GM20431 (cell line): ENCODE results near the gene DIS3.
"Not testable (repeated sequence)": the region's sequence is repeated elsewhere in the genome, so short reads cannot be mapped to it uniquely, and the experiment has no call there.

ENCODE experiments used
- in situ Hi-C: fragments of 300-500 bp; cut with MseI, MboI; formaldehyde crosslinking; loops from one replicate; pipeline ENCODE4 v1.15.0; 2020; ENCODE audit warnings: low sequenced_read_pairs; ENCODE audit not compliant: unreplicated experiment

The DIS3 gene, protein sequence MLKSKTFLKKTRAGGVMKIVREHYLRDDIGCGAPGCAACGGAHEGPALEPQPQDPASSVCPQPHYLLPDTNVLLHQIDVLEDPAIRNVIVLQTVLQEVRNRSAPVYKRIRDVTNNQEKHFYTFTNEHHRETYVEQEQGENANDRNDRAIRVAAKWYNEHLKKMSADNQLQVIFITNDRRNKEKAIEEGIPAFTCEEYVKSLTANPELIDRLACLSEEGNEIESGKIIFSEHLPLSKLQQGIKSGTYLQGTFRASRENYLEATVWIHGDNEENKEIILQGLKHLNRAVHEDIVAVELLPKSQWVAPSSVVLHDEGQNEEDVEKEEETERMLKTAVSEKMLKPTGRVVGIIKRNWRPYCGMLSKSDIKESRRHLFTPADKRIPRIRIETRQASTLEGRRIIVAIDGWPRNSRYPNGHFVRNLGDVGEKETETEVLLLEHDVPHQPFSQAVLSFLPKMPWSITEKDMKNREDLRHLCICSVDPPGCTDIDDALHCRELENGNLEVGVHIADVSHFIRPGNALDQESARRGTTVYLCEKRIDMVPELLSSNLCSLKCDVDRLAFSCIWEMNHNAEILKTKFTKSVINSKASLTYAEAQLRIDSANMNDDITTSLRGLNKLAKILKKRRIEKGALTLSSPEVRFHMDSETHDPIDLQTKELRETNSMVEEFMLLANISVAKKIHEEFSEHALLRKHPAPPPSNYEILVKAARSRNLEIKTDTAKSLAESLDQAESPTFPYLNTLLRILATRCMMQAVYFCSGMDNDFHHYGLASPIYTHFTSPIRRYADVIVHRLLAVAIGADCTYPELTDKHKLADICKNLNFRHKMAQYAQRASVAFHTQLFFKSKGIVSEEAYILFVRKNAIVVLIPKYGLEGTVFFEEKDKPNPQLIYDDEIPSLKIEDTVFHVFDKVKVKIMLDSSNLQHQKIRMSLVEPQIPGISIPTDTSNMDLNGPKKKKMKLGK

DNA sequence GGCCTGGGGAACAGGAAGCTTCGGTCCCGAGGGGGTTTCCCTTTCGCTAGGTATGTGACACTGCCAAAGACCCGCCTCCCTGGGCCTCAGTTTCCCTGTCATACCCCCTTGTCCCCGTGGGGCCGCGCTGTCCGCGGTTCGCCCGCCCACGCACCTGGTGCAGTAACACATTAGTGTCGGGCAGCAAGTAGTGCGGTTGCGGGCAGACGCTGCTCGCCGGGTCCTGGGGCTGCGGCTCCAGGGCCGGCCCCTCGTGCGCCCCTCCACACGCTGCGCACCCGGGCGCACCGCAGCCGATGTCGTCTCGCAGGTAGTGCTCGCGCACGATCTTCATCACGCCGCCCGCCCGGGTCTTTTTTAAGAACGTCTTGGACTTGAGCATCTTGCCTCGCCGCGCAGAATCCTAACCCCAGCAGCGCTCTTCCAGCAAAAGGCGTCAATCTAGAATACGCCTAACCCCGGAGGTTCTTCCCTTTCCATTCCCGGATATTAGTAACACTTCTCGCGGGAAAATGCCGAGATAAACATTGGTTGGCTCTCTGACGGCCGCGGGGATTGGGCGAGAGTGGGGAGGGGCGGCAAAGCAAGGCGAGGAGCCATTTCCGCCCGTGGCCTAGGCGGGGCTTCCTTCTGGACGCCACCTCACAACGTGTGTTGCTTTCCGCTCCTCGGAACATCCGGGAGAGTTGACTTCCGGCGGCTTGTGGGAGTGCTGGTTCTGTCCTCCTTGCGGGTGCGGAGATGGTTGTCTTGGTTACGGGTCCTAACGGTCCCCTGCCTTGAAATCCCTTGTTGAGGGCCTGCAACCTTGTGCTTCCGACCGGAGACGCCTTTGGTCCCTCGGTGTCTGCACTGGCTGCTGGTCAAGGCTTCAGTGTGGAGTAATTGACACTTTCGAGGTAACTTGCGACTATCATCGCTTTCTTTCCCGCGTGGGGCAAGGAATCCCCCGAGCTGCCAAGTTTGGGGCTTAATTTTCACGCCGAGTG, at the start of gene DIS3, which contains the start of gene PIBF1:
DIS3 (minus strand) TSS at position 450 of the 989 bp plus-strand sequence; CDS start at position 382, 68 bp downstream.
PIBF1 (plus strand) TSS at position 683 of the 989 bp plus-strand sequence. CDS start 1,337 bp downstream, outside the sequence.
- in situ Hi-C loops: no loop called here

DNA sequence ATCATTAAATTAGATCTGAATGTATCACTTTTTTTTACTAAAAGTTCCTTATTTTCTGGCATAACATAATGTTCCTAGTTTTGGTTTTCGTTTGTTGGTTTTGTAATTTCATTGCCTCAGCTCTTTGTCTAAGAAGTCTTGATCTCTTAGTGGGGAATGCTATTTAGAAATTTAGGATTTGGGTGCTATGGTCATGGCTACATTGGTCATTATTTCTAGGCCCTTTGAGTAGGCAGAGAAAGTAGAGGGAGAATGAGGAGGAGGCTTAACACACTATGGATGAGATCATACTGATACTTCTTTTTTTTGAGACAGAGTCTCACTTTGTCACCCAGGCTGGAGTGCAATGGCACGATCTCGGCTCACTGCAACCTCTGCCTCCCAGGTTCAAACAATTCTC, 42.0 kb upstream of the DIS3 start:
- in situ Hi-C loops: no loop called here

DNA sequence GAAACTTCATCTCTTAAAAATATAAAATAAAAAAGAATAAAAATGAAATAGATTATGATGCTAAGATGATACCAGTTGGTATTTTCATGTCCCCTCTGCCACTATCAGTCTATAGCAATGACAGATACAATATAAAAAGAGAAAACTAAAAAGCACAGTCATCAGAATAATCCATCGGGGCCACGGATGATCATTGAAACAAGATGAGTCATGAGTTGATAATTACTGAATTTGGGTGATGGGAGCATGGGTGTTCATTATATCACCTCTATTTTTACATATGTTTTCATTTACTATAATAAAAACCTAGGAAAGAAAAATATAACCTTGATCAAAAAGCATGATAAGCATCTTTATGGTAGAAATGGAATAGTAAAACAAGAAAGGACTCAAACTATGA, 41.4 kb upstream of the DIS3 start:
- in situ Hi-C loops: no loop called here

DNA sequence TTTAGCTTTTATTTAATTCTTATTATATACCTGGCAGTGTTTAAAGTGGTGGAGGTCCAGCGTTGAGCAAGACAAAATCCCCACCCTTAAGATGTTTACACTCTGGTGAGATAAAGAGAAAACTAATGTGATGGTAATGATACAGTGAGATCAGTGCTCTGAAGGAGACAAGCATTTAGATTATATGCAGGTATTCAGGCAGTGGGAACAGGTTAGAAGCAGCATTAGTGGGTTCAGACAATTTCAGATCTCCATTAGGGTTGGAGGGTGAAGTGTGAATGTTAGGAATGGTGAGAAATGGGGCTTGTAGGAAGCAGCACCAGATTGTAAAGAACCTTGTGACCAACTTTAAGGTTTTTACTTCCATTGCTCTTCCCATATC, 39.2 kb upstream of the DIS3 start:
- in situ Hi-C loops: no loop called here

DNA sequence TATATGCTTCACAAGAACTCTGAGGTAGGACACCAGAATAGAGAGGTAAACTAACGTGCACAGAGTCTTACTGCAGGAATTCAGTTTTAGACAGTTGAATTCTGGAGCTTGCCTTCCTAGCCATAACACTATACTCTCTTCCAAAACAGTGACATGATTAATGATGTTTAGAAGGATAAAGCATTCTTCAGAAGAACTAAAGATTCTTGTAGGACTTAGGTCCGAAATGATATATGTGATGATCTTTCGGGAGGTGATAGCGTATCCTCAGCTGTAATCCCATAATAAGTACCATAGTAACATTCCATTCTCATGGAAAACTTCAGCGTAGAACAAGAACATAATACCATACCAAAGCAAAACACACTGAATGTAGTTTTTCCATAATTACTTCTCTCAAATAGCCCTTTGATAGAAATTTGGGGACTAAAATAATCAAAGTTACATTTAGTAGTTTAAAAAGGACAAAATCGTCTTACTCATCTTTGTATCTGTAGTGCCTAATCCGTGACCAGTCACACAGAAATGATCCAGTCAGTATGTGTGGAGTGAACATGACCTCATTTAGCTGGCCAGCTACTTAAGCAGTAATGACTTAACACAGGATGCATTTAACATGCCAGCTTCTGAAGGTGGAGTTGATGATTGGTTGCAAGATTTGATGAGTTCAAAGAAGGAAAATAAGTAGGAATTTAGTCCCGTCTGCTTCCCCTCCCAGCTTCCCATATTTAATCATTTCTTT, 38.6 kb upstream of the DIS3 start:
- in situ Hi-C loops: no loop called here

DNA sequence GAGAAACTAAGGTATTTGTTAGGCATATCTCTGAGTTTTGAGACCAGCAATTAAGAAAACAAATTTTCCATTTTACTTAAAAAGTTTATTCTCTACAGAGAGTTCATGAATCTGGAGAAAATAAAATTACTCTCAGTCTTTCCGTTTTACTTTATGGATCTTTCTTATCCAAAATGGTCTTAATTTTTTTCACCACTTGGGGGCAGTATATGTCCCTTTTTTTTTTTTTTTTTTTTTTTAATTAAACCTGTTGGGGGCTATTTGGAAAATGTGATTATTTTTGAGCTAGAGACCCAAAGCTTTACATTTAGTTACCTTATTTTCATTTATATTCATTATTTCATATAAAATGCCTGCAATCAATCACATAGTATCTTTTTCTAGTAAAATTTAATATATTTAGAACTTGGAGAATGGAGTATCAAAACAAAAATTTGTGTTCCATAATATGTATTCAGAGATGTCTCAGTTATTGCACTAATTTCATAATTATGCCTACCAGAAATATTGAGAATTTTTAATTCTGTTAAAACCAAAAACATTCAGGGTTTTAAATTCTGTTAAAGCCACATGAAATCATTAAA, 27.3 kb upstream of the DIS3 start:
- in situ Hi-C loops: no loop called here

DNA sequence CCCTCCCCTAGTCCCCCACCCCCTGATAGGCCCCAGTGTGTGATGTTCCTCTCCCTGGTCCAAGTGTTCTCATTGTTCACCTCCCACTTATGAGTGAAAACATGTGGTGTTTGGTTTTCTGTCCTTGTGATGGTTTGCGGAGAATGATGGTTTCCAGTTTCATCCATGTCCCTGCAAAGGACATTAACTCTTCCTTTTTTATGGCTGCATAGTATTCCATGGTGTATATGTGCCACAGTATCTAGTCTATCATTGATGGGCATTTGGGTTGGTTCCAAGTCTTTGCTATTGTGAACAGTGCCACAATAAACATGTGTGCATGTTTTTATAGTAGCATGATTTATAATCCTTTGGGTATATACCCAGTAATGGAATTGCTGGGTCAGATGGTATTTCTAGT, 24.8 kb upstream of the DIS3 start:
- in situ Hi-C loops: not testable (repeated sequence)

DNA sequence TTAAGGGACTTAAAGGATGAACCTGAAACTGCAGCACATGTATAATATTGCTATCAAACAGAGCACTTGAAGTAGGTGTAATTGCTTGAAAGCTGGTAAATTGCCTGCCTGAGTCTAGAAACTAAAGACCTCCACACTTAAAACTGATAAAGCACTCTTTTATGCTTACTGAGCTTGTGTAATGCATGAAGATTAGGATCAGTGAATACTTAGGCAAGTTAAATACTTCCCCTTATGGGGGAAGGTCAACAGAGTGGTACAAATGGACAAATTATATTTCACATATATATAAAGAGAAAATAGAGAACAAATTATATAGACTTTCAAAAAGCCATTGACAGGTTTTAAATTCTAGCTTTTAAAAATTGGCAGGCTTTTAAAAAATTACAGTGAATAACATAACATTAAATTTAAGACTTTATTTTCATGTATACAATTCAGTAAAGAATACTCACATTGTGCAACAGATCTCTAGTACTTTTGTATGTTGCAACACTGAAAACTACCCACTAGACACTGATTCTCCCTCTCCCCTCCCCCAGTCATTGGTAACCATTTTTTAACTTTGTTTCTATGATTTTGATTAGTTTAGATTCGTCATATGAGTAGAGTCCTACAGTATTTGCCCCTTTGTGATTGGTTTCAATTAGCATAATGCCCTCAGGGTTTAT, 24.1 kb upstream of the DIS3 start:
- in situ Hi-C loops: no loop called here

DNA sequence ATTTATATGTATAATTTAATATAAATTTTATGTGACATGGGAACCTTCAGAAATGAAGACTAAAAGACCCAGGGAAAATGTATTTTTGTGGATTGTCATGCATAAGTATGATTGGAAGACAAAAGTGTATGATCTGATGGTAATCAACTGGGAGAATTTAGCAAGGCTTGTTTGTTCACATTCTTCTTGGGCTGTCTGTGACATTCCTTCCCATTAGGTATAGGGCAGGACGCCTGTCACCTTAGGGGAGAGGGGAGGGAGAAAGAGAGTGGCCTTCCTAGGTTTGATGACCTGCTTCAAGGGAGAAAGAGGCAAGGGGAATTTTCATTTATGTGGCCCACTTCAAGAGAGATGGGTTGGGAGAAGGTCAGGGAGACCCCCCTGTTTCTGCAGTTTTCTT, 22.6 kb upstream of the DIS3 start:
- in situ Hi-C loops: no loop called here

DNA sequence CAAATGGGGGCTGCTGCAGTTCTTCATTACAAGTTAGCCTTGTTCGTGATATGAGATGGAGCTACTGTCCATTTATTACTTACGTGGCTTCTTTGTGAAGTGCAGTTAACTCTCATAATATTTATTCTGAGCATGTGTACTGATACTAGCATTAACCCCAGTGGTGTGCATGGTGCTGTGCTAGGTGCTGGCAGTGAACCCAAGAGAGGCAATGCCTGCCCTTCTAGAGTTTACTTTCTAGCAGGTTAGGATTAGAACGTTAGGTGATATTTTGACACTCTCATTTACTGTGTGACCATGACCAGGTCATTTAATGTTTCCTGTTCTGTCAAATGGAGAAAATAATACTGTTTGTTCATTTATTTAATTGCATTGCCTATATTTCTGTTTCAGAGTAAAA, 17.1 kb upstream of the DIS3 start:
- in situ Hi-C loops: no loop called here

DNA sequence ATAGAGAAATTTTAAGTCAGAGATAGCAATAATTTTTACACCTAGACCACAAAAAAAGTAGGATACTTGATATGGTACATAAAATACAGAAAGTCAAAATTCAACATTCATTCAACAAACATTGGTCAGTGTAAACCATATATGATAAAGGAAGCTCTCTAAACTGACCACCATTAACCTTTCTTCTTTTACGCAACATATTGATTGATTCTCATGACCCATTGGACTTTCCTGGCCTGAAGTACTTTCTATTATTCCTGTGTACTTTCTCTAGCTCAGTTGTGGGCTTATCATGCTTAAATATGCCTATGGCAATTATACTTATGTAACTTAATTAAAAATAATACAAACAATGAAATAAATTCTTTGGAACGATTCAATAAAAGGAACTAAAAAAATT, 10.9 kb upstream of the DIS3 start:
- in situ Hi-C loops: no loop called here

DNA sequence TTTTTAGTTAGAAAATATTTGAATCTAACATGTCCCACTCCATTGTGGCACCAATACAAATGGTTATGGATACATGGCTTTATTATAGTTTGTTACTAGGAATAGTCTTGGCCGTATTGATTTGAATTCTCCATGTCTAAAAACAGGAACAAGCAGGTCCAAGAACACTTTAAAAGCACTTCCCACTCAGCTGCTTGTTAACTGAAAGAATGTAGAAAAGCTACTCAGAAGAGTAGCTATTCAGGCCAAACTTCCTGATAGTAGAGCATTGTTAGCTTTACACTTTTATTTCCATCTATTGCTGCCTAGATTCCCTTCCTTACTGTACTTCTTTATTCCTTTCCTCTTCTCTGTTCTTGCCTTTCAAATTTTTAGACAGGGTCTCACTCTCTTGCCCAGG, 7.1 kb upstream of the DIS3 start:
- in situ Hi-C loops: no loop called here

DNA sequence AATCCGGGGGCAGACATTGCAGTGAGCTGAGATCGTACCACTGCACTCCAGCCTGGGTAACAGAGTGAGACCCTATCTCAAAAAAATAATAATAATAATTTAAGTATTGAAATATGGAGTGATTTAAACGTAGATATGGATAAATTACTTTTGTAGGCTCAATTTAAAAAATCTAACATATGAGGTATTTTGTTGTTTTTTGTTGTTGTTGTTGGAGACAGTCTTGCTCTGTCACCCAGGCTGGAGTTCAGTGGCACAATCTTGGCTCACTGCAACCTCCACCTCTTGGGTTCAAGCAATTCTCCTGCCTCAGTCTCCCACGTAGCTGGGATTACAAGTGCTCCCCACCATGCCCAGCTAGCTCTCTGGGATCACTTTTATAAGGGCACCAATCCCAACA, 3.0 kb upstream of the DIS3 start:
- in situ Hi-C loops: not testable (repeated sequence)

DNA sequence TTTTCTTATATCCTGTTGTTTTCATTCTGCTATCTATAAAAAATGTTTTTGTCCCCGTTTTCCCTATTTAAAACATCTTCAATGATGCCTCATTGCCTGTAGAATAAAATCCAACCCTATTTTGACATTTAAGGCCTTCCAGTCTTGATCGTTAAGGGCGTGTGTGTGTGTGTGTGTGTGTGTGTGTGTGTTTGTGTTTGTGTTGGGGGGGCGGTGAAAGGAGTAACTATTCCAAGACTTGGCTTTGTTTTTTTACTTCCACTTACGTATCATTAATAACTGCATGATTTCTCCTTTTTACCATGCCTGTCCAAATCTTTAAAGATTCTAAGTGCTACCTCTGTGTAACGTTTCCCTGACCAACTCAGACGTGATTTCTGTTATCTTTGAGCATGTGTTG, 1.0 kb upstream of the DIS3 start:
- in situ Hi-C loops: no loop called here

DNA sequence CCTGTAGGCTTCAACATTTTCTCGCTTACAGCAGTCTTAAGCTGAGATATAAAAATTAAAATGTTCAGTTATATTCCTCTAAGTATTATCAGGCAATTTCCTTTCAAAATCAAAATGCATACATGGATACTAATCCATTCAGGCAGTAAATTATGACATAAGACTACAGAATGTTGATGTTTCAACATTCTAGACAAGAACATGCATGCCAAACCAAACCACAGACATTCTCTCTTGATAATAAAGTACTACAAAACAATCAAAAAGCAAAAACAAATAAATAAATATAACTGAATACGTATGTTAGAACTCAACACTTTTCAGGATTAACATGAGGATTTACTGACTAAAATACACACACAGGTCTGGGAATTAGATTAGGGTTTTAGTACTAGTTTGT, 7.7 kb downstream of the DIS3 start:
- in situ Hi-C loops: no loop called here

DNA sequence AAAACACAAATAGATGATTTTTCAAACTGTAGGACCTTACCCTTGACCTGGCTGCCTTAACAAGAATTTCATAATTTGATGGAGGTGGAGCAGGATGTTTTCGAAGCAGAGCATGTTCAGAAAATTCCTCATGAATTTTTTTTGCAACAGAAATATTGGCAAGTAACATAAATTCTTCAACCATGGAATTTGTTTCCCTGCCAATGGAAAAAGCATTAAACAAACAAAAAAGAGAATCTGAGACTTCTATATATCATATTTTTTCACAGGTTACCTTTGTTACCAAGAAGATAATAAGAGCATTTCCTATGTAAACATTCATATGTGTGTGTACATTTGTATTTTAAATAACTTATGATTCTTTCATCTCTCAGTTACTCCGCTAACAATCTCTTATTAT, 18.3 kb downstream of the DIS3 start:
- in situ Hi-C loops: no loop called here

DNA sequence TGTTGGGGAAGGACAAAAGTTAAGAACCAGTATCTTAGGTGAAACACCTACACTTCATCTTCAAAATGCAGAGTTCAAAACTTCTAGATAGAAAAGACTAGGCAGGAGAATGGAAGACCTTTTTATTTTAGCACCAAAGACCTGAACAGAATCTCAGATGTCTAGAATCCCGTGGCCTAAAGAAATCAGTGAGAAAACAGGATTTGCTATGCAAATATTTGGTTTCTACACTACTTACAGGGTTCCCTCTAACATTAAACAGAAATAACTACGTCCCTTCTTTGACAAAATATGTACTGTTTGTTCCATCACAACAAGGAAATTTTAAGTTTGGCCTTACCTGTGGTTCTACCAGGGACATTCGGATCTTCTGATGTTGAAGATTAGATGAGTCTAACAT, 21.5 kb downstream of the DIS3 start:
- in situ Hi-C loops: no loop called here

DNA sequence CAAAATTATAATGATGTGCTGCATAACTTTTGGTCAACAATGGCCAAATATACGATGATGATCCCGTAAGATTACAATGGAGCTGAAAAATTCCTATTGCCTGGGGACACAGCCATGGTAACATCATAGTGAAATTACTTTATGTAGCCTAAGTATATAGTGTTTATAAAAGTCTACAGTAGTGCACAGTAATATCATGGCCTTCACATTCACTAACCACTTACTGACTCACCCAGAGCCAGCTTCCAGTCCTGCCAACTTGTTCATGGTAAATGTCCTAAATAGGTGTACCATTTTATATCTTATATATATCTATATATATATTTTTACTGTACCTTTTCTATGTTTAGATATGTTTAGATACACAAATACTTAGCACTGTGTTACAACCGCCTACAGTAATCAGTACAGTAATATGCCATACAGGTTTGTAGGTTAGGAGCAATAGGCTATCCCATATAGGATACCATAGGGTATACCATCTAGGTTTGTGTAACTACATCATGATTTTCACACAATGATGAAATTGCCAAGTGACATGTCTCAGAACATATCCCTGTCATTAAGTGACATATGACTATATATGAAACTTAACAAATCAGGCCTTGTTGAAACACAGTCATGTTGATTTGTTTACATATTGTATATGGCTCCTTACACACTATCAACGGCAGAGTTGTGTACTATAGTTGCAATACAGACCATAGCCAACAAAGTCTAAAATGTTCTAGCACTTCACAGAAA, 23.7 kb downstream of the DIS3 start:
- in situ Hi-C loops: no loop called here
